H9 (cell line): ENCODE results near the gene MEG3. TPM values are rescaled to one million over a fixed set of nuclear protein-coding genes. Genes with fewer than 3 reads are reported as not detected.

Source experiments
- DNase-seq: peaks from one replicate; pipeline ENCODE4 v3.0.0-alpha.2; 2017
- H2AFZ ChIP-seq: one replicate; pipeline ENCODE4 v1.6.1; 2013; ENCODE audit warnings: mild to moderate bottlenecking, low read length, control low read depth, moderate library complexity
- H2AK5ac ChIP-seq: 2 replicates; pipeline ENCODE4 v1.6.1; 2013; ENCODE audit warnings: low read length, control low read depth, mixed read lengths; ENCODE audit not compliant: insufficient read length
- H2BK120ac ChIP-seq: one replicate; pipeline ENCODE4 v1.6.1; 2013; ENCODE audit warnings: low read depth, mild to moderate bottlenecking, low read length, control low read depth, inconsistent platforms; ENCODE audit not compliant: poor library complexity, severe bottlenecking
- H2BK12ac ChIP-seq: 2 replicates; pipeline ENCODE4 v1.6.1; 2013; ENCODE audit warnings: low read length, control low read depth, mixed read lengths, low read depth; ENCODE audit not compliant: insufficient read length
- H2BK15ac ChIP-seq: 2 replicates; pipeline ENCODE4 v1.6.1; 2013; ENCODE audit warnings: low read depth, low read length, control low read depth
- H2BK20ac ChIP-seq: one replicate; pipeline ENCODE4 v1.6.1; 2013; ENCODE audit warnings: low read depth, mild to moderate bottlenecking, low read length, control low read depth, inconsistent platforms; ENCODE audit not compliant: poor library complexity, severe bottlenecking
- H2BK5ac ChIP-seq: 2 replicates; pipeline ENCODE4 v1.6.1; 2013; ENCODE audit warnings: low read length, control low read depth, mixed read lengths; ENCODE audit not compliant: insufficient read length
- H3K14ac ChIP-seq: 2 replicates; pipeline ENCODE4 v1.6.1; 2013; ENCODE audit warnings: low read length, control low read depth; ENCODE audit not compliant: insufficient read depth
- H3K18ac ChIP-seq: 2 replicates; pipeline ENCODE4 v1.6.1; 2013; ENCODE audit warnings: low read depth, mild to moderate bottlenecking, mixed read lengths, low read length, control low read depth; ENCODE audit not compliant: insufficient read length
- H3K23ac ChIP-seq: 2 replicates; pipeline ENCODE4 v1.6.1; 2013; ENCODE audit warnings: low read length, control low read depth, mixed read lengths, low read depth; ENCODE audit not compliant: insufficient read length
- H3K23me2 ChIP-seq: 2 replicates; pipeline ENCODE4 v1.6.1; 2013; ENCODE audit warnings: low read depth, mild to moderate bottlenecking, mixed read lengths, low read length, control low read depth; ENCODE audit not compliant: insufficient read length, poor library complexity, severe bottlenecking
- H3K27ac ChIP-seq: 2 replicates; pipeline ENCODE4 v1.5.1; 2013; ENCODE audit warnings: low read length, control low read depth, mixed read lengths, low read depth; ENCODE audit not compliant: insufficient read length
- H3K27me3 ChIP-seq: 2 replicates; pipeline ENCODE4 v1.6.1; 2013; ENCODE audit warnings: low read length, control low read depth, inconsistent platforms; ENCODE audit not compliant: insufficient read depth
- H3K4ac ChIP-seq: 2 replicates; pipeline ENCODE4 v1.6.1; 2013; ENCODE audit warnings: low read depth, mild to moderate bottlenecking, control low read depth, inconsistent platforms, low read length, moderate library complexity
- H3K4me1 ChIP-seq: 2 replicates; pipeline ENCODE4 v1.6.1; 2013; ENCODE audit warnings: low read length, control low read depth, inconsistent platforms; ENCODE audit not compliant: insufficient read depth
- H3K4me2 ChIP-seq: 2 replicates; pipeline ENCODE4 v1.6.1; 2013; ENCODE audit warnings: low read length, control low read depth, mixed read lengths; ENCODE audit not compliant: insufficient read length, insufficient read depth
- H3K56ac ChIP-seq: 2 replicates; pipeline ENCODE4 v1.6.1; 2013; ENCODE audit warnings: low read depth, mild to moderate bottlenecking, mixed read lengths, low read length, control low read depth; ENCODE audit not compliant: insufficient read length
- H3K79me1 ChIP-seq: 2 replicates; pipeline ENCODE4 v1.6.1; 2013; ENCODE audit warnings: low read depth, mild to moderate bottlenecking, moderate library complexity, low read length, control low read depth, inconsistent platforms; ENCODE audit not compliant: insufficient read depth, poor library complexity, severe bottlenecking
- H3K79me2 ChIP-seq: 2 replicates; pipeline ENCODE4 v1.6.1; 2013; ENCODE audit warnings: low read length, control low read depth, inconsistent platforms; ENCODE audit not compliant: insufficient read depth
- H3K9ac ChIP-seq: 2 replicates; pipeline ENCODE4 v1.6.1; 2013; ENCODE audit warnings: low read length, control low read depth, mixed read lengths; ENCODE audit not compliant: insufficient read length; ENCODE audit errors: extremely low read depth
- H3K9me3 ChIP-seq: one replicate; pipeline ENCODE4 v1.6.1; 2013; ENCODE audit warnings: low read depth, low read length, inconsistent platforms; ENCODE audit not compliant: control insufficient read depth
- H3T11ph ChIP-seq: one replicate; pipeline ENCODE4 v1.6.1; 2013; ENCODE audit warnings: mild to moderate bottlenecking, low read length, control low read depth, inconsistent platforms
- H4K20me1 ChIP-seq: one replicate; pipeline ENCODE4 v1.6.1; 2013; ENCODE audit not compliant: control insufficient read depth, insufficient read length, insufficient read depth
- H4K5ac ChIP-seq: 2 replicates; pipeline ENCODE4 v1.6.1; 2013; ENCODE audit warnings: low read depth, mild to moderate bottlenecking, mixed read lengths, low read length, control low read depth; ENCODE audit not compliant: insufficient read length
- H4K8ac ChIP-seq: replicated peaks from 2 replicates; pipeline ENCODE4 v1.6.1; 2013; ENCODE audit warnings: low read length, control low read depth, mixed read lengths, low read depth; ENCODE audit not compliant: insufficient read length
- H4K91ac ChIP-seq: 2 replicates; pipeline ENCODE4 v1.6.1; 2013; ENCODE audit warnings: low read depth, mild to moderate bottlenecking, moderate library complexity, mixed read lengths, low read length, control low read depth; ENCODE audit not compliant: insufficient read length
- H3K27ac Mint-ChIP-seq, 3 experiments: 2 replicates in 2 of 3; 3 replicates in 1 of 3; pipeline ENCODE4 v1.8.0; 2020 to 2021; ENCODE audit warnings: mixed read lengths in 3 of 3, mild to moderate bottlenecking in 1 of 3, moderate library complexity in 1 of 3
- H3K27me3 Mint-ChIP-seq: 2 replicates; pipeline ENCODE4 v1.8.0; 2021; ENCODE audit warnings: low read depth, mild to moderate bottlenecking, moderate library complexity, mixed read lengths
- H3K36me3 Mint-ChIP-seq, 3 experiments: 2 replicates in 2 of 3; 3 replicates in 1 of 3; pipeline ENCODE4 v1.8.0; 2020 to 2021; ENCODE audit warnings: low read depth in 3 of 3, mixed read lengths in 3 of 3; ENCODE audit not compliant: insufficient read depth in 1 of 3
- H3K4me1 Mint-ChIP-seq, 2 experiments: 2 replicates each; pipeline ENCODE4 v1.8.0; 2020; ENCODE audit warnings: mixed read lengths in 2 of 2
- H3K4me3 Mint-ChIP-seq, 2 experiments: 2 replicates in 1 of 2; 3 replicates in 1 of 2; pipeline ENCODE4 v1.8.0; 2020 to 2021; ENCODE audit warnings: mild to moderate bottlenecking in 2 of 2, mixed read lengths in 2 of 2, moderate library complexity in 1 of 2
- H3K9me3 Mint-ChIP-seq, 2 experiments: 2 replicates in 1 of 2; 3 replicates in 1 of 2; pipeline ENCODE4 v1.8.0; 2020; ENCODE audit warnings: mild to moderate bottlenecking in 2 of 2, mixed read lengths in 2 of 2, moderate library complexity in 1 of 2
- CTCF ChIP-seq: fragments of 200-600 bp; sonication (generic); conservative IDR thresholded peaks from 3 replicates; pipeline ENCODE4 v1.8.0; 2021; ENCODE audit warnings: antibody characterized with exemption, mild to moderate bottlenecking
- WGBS: extraction: QIAGEN DNeasy Blood & Tissue Kit; methylation state at CpG from one replicate; pipeline ENCODE4 v1.1.7; 2013; ENCODE audit warnings: missing lambda C conversion rate, low lambda C conversion rate, mixed read lengths; ENCODE audit not compliant: insufficient read length; ENCODE audit errors: extremely low coverage; 5-methylcytosine and 5-hydroxymethylcytosine counted together
- total RNA-seq: library from RNA; stranded (reverse); gene quantifications from 2 replicates; pipeline ENCODE4 v1.2.1, GENCODE V29; 2021

Gene MEG3
- total RNA-seq, 1 experiment from 2014 or later, result 0.52 TPM

GRCh38 chr14:100871234-100872186 is 45.6 kb downstream of the MEG3 start:
- Histone ChIP-seq H2AFZ (no peak overlapping the region), H2AK5ac (no peak overlapping the region), H3K9ac (no peak overlapping the region), H2BK5ac (no peak overlapping the region), H4K91ac (no peak overlapping the region), H3T11ph (no peak overlapping the region), H3K4me1 (no peaks in the 10 kb centered on the region), H3K23me2 (no peaks in the 10 kb centered on the region), H3K27ac (no peak overlapping the region), H2BK120ac (no peak overlapping the region), H2BK20ac (no peak overlapping the region), H2BK15ac (no peak overlapping the region), H3K9me3 (no peaks in the 10 kb centered on the region), H2BK12ac (no peak overlapping the region), H4K20me1 (no peaks in the 10 kb centered on the region), H3K14ac (no peak overlapping the region), H4K8ac (no peak overlapping the region), H4K5ac (no peak overlapping the region), H3K27me3 (no peaks in the 10 kb centered on the region), H3K79me1 (no peaks in the 10 kb centered on the region), H3K23ac (no peak overlapping the region), H3K18ac (no peak overlapping the region), H3K4me2 (no peak overlapping the region), H3K79me2 (no peaks in the 10 kb centered on the region), H3K56ac (no peak overlapping the region), H3K4ac (no peak overlapping the region)
- H3K9me3 Mint-ChIP-seq, result peaks cover 10 to 11% of the 10 kb centered on the region in 2 experiments; a peak in 4 of 5 replicates
- H3K36me3 Mint-ChIP-seq, result peaks cover 0 to 3% (median 0%) of the 10 kb centered on the region in 3 experiments; a peak in 1 of 7 replicates
- no CpG with 5 or more reads among the region's 16 CpGs for WGBS
- H3K27ac Mint-ChIP-seq, result no peak overlapping the region
- H3K4me1 Mint-ChIP-seq, result no peaks in the 10 kb centered on the region
- H3K4me3 Mint-ChIP-seq, result no peak overlapping the region
- peaks cover 4% of the 10 kb centered on the region for H3K27me3 Mint-ChIP-seq
- TF ChIP-seq CTCF, result no peak
- no peak for DNase-seq
